GM13977 (cell line): ENCODE data around the gene INPP5D.
"Not testable (repeated sequence)": the region's sequence is repeated elsewhere in the genome, so short reads cannot be mapped to it uniquely, and the experiment has no call there.

Source experiments
- DNase-seq: peaks from one replicate; pipeline ENCODE4 v3.0.0; 2012; ENCODE audit warnings: low spot score
- in situ Hi-C: fragments of 300-500 bp; cut with MboI; formaldehyde crosslinking; loops from one replicate; pipeline ENCODE4 v1.12.0; 2022; ENCODE audit warnings: low sequenced_read_pairs, low pct_unique_long_range_greater_than_20kb, mixed read lengths, inconsistent platforms; ENCODE audit not compliant: unreplicated experiment
- TF ChIP-seq, protein P1 (sequence below): IDR thresholded peaks from 2 replicates; pipeline ENCODE4 v1.5.1; 2012; ENCODE audit warnings: mild to moderate bottlenecking, control low read depth; ENCODE audit not compliant: insufficient read depth; ENCODE audit errors: extremely low read depth, missing control alignments

INPP5D gene

DNA sequence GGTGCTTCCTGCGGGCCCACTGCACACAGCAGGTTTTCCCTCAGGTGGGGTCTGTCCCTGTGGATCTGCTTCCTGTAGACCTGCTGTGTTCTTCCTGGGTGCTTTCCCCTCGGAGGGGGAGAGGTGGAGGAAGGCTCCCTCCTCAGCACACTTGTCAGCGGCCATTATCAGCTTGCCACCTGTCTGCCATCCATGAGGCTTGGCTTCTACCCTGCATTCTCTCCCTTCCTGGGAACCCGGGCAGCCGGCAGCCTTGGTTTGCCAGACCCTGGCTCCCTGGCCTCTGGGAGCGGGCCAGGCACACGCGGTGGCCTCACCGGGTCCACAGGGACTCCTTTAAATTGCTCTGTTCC, 58.5 kb downstream of the INPP5D start:
- in situ Hi-C loops = no loop called here
- TF ChIP-seq, protein P1, sequence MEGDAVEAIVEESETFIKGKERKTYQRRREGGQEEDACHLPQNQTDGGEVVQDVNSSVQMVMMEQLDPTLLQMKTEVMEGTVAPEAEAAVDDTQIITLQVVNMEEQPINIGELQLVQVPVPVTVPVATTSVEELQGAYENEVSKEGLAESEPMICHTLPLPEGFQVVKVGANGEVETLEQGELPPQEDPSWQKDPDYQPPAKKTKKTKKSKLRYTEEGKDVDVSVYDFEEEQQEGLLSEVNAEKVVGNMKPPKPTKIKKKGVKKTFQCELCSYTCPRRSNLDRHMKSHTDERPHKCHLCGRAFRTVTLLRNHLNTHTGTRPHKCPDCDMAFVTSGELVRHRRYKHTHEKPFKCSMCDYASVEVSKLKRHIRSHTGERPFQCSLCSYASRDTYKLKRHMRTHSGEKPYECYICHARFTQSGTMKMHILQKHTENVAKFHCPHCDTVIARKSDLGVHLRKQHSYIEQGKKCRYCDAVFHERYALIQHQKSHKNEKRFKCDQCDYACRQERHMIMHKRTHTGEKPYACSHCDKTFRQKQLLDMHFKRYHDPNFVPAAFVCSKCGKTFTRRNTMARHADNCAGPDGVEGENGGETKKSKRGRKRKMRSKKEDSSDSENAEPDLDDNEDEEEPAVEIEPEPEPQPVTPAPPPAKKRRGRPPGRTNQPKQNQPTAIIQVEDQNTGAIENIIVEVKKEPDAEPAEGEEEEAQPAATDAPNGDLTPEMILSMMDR = no peak
- DNase-seq = no peak

DNA sequence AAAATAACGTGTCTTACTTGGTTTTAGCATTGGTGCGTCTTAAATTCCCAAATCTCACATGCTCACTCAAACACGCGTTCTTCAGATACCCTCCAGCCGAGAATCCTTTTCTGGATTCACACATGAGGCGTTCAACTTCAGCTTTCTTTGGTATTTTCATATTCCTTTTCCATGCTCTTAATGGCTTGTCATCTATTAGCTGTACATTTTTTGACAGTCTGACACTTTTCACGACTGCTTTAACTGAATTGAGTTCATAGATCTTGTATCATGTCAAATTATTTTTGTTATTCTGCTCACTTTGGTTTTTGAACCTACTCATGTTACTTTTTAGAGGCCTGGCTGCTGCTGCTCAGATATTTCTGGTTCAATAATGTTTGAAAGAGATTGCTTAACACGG, 59.0 kb downstream of the INPP5D start:
- no peak for DNase-seq
- in situ Hi-C loops = no loop called here
- TF ChIP-seq, protein P1 = no peak

DNA sequence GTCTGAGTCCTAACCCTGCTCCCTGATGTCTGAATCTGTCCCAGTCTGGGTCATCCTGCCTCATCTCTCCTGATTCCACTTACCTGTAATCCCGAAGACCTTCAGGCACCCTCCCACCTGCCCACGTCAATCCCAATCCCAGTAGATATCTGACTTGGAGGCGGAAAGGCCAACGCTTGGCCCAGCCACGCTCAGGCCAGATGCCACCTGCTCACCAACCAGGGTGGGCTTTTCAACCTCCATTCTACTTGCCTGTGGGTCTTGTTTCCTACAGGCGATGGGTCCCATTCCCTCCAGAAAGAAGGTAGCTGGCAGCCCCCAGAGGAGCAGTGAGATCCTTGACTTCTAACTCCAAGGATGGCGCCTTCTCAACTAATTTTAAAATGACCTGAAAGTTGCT, 59.7 kb downstream of the INPP5D start:
- DNase-seq = no peak
- TF ChIP-seq, protein P1 = no peak
- in situ Hi-C loops = no loop called here

DNA sequence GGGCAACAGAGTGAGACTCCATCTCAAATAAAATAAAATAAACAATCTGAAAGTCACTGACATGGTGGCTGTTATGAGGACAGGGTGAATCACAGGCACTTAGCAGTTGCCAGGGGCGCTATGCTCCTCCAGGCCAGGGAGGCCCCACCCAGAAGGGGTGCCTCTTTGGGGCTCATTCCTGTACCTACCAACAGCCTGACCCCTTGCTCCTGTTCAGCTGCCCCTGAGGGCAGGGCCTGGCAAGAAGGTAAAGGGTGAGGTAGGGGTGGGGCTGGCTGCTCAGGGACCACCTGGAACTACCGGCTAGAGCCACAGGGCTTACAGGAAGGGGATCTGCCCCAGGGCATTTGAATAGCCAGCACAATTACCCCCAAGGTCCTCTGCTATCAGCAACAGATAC, 60.3 kb downstream of the INPP5D start:
- no peak for DNase-seq
- in situ Hi-C loops = no loop called here
- TF ChIP-seq, protein P1 = no peak

DNA sequence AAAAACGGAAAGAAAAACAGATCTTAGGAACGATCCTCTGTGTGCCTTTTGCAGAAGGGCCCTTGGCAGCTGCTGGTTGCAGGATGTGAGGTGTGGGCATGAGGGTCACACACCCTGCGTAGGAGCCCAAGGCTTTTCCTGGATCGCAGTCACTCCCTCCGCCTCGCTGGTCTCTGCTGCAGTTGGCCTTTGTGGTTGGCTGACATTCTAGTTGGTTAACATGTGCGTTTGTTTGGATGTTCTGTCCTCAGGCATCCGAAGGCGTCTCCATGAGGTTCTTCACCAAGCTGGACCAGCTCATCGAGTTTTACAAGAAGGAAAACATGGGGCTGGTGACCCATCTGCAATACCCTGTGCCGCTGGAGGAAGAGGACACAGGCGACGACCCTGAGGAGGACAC, 61.7 kb downstream of the INPP5D start:
- TF ChIP-seq, protein P1 = no peak
- in situ Hi-C loops = no loop called here
- no peak for DNase-seq

DNA sequence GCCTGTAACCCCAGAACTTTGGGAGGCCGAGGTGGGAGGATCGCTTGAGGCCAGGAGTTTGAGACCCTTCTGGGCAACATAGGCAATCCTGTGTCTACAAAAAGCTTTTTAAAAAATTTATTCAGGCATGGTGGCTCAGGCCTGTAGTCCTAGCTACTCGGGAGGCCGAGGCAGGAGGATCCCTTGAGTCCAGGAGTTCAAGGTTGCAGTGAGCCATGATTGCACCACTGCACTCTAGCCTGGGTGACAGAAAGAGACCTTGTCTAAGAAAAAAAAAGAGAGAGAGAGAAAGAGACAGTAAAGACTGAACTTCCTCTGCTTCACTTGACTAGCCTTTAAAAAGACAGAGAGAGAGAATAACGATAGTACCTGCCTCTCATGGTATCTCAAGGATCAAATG, 62.4 kb downstream of the INPP5D start:
- TF ChIP-seq, protein P1 = no peak
- in situ Hi-C loops = no loop called here
- no peak for DNase-seq

DNA sequence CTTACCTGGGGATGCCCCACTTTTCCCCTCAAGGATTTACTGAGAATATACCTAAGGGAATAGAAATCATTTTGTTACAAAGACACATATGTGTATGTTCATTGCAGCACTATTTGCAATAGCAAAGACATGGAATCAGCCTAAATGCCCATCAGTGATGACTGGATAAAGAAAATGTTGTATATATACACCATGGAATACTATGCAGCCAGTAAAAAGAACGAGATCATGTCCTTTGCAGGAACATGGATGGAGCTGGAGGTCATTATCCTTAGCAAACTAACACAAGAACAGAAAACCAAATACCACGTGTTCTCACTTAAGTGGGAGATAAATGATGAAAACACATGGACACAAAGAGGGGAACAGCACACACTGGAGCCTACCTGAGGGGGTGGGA, 63.4 kb downstream of the INPP5D start:
- in situ Hi-C loops = not testable (repeated sequence)

More for the DNA sequence above, 63.4 kb downstream of the INPP5D start:
- DNase-seq = not testable (repeated sequence)
